Spleen (tissue), 11 donors: Measurements from ENCODE around the gene ACSF3. TPM values are rescaled to one million over a fixed set of nuclear protein-coding genes. Genes with fewer than 3 reads are reported as not detected.
A peak's percentile ranks its signal among the peaks of the same experiment; 100 is the strongest.

Experiments
- DNase-seq: peaks from one replicate; pipeline ENCODE4 v3.0.0-alpha.2; 2020
- H3K27ac ChIP-seq, 8 donors: fragments of 200-600 bp; sonication (generic) in 7 of 8; 1 replicate in 4 of 8; 2 replicates in 4 of 8; pipeline versions ENCODE4 v1.5.0 to v1.8.0; 2016 to 2021; ENCODE audit warnings: inconsistent platforms in 4 of 8, mild to moderate bottlenecking in 4 of 8, moderate library complexity in 1 of 8
- H3K27me3 ChIP-seq, 7 donors: fragments of 200-600 bp; sonication (generic) in 6 of 7; replicated peaks in 1 of 7; 1 replicate in 4 of 7; 2 replicates in 3 of 7; pipeline versions ENCODE4 v1.5.0 to v1.8.0; 2016 to 2021; ENCODE audit warnings: inconsistent platforms in 3 of 7, mild to moderate bottlenecking in 1 of 7
- H3K36me3 ChIP-seq, 6 donors: fragments of 200-600 bp; sonication (generic) in 5 of 6; 1 replicate in 4 of 6; 2 replicates in 2 of 6; pipeline versions ENCODE4 v1.5.0 to v1.8.0; 2016 to 2021; ENCODE audit warnings: inconsistent platforms in 2 of 6
- H3K4me1 ChIP-seq, 6 donors: fragments of 200-600 bp; sonication (generic) in 5 of 6; 1 replicate in 3 of 6; 2 replicates in 3 of 6; pipeline versions ENCODE4 v1.5.0 to v1.8.0; 2016 to 2021; ENCODE audit warnings: inconsistent platforms in 3 of 6
- H3K4me3 ChIP-seq, 8 donors: fragments of 200-600 bp; sonication (generic) in 7 of 8; 1 replicate in 4 of 8; 2 replicates in 4 of 8; pipeline versions ENCODE4 v1.5.0 to v1.8.0; 2016 to 2021; ENCODE audit warnings: inconsistent platforms in 4 of 8, mild to moderate bottlenecking in 4 of 8, moderate library complexity in 2 of 8
- H3K9me3 ChIP-seq, 8 donors: fragments of 200-600 bp; sonication (generic) in 7 of 8; 1 replicate in 4 of 8; 2 replicates in 4 of 8; pipeline versions ENCODE4 v1.5.0 to v1.8.0; 2016 to 2021; ENCODE audit warnings: inconsistent platforms in 4 of 8
- CTCF ChIP-seq, 11 experiments: fragments of 200-600 bp in 7 of 11; fragments of 450-650 bp in 4 of 11; sonication (generic) in 4 of 11; IDR thresholded peaks in 8 of 11; conservative IDR thresholded peaks in 3 of 11; 1 replicate in 7 of 11; 2 replicates in 4 of 11; pipeline versions ENCODE4 v1.4.0 to v1.8.0; 2016 to 2021; ENCODE audit warnings: antibody characterized with exemption in 11 of 11, inconsistent platforms in 4 of 11, mild to moderate bottlenecking in 1 of 11
- POLR2A ChIP-seq, 3 donors: fragments of 450-650 bp; IDR thresholded peaks; one replicate each; pipeline ENCODE4 v1.5.1; 2017; ENCODE audit warnings: antibody characterized with exemption in 3 of 3, mild to moderate bottlenecking in 1 of 3
- POLR2AphosphoS5 ChIP-seq, 3 donors: sonication (generic); formaldehyde crosslinking; IDR thresholded peaks; one replicate each; pipeline ENCODE4 v1.5.1; 2017; ENCODE audit warnings: antibody characterized with exemption in 3 of 3
- WGBS, 5 donors: extraction: QIAGEN DNeasy Blood & Tissue Kit in 3 of 5; methylation state at CpG; one replicate each; pipeline versions ENCODE4 v1.1.5 to v1.1.7; 2013 to 2018; 5-methylcytosine and 5-hydroxymethylcytosine counted together
- intact Hi-C: fragments of 100-400 bp; cut with DNase I; formaldehyde crosslinking; loops from one replicate; pipeline ENCODE4 v1.15.0; 2023; ENCODE audit warnings: low total_unique reads
- polyA plus RNA-seq, 3 donors: library from polyadenylated mRNA; stranded (reverse); fragments of 200-250 nt; gene quantifications; one replicate each; pipeline ENCODE4 v1.2.1, GENCODE V29; 2013
- total RNA-seq, 7 donors: library from RNA; depleted of rRNA in 3 of 7; stranded (reverse); fragments of >200 nt in 3 of 7; fragmentation: NEBNext Ultra II Directional in 4 of 7; extraction: Animal tissue kit (Norgen Biotek cat#: 25700) in 4 of 7; gene quantifications; one replicate each; pipeline versions ENCODE4 v1.1.0 to v1.2.1, GENCODE V29; 2016 to 2021
- donor health status: healthy with polysubstance abuse.
- donor health status: DM: no; HTN: no; CAD: no; lungs with moderate emphysema.
- donor health status: DM: no; HTN: no; CAD: no.
- donor health status: Bipolar disorder and iron deficiency.
- donor health status: healthy.
- donor health status: DM: no; HTN: no; CAD: no.
- donor health status: DM: yes; HTN: yes; CAD: no.

ACSF3 gene
- total and polyA plus RNA-seq, 10 donors, result 35.4 to 68.1 (median 49.1) TPM

GRCh38 chr16:89101303-89102040, 7.8 kb downstream of the ACSF3 start:
- H3K27ac ChIP-seq, result peak overlapping the region in 1 of 8 donors; percentile 5
- no peaks in the 10 kb centered on the region for H3K9me3 ChIP-seq
- no peak overlapping the region for H3K4me3 ChIP-seq
- intact Hi-C loops, result no loop called here
- H3K36me3 ChIP-seq, result peaks cover 0 to 83% (median 60%) of the 10 kb centered on the region in 6 donors
- no peaks in the 10 kb centered on the region for H3K27me3 ChIP-seq
- peaks cover 28 to 60% (median 39%) of the 10 kb centered on the region in 6 donors for H3K4me1 ChIP-seq
- no peak for DNase-seq
- 79 to 88% (median 85%) methylated on average over 31 to 37 of the region's 37 CpGs for WGBS, 5 donors
- TF ChIP-seq POLR2AphosphoS5 (IDR thresholded peaks at IDR 0.05) (peak in 2 of 3 donors; percentile 10 to 48), POLR2A (IDR thresholded peaks at IDR 0.05) (no peak)

GRCh38 chr16:89102041-89102471, 8.4 kb downstream of the ACSF3 start:
- H3K4me1 ChIP-seq, result peaks cover 22 to 54% (median 33%) of the 10 kb centered on the region in 6 donors
- WGBS, 5 donors, result 75 to 83% (median 80%) methylated on average over 9 to 14 of the region's 14 CpGs
- intact Hi-C loops, result no loop called here
- no peaks in the 10 kb centered on the region for H3K9me3 ChIP-seq
- H3K27me3 ChIP-seq, result no peaks in the 10 kb centered on the region
- DNase-seq, result no peak
- peaks cover 0 to 84% (median 66%) of the 10 kb centered on the region in 6 donors for H3K36me3 ChIP-seq
- peak overlapping the region in 1 of 8 donors; percentile 5 for H3K27ac ChIP-seq
- TF ChIP-seq POLR2AphosphoS5 (IDR thresholded peaks at IDR 0.05) (no peak), CTCF (IDR thresholded peaks at IDR 0.05 in 8 of 11, conservative IDR thresholded peaks at IDR 0.05 in 3 of 11) (no peak), POLR2A (IDR thresholded peaks at IDR 0.05) (no peak)
- no peak overlapping the region for H3K4me3 ChIP-seq

GRCh38 chr16:89102481-89103073, 8.9 kb downstream of the ACSF3 start:
- Histone ChIP-seq H3K9me3 (no peaks in the 10 kb centered on the region), H3K27me3 (no peaks in the 10 kb centered on the region), H3K4me1 (peaks cover 17 to 49% (median 28%) of the 10 kb centered on the region in 6 donors), H3K4me3 (no peak overlapping the region), H3K27ac (peak overlapping the region in 1 of 8 donors; percentile 5), H3K36me3 (peaks cover 0 to 90% (median 71%) of the 10 kb centered on the region in 6 donors)
- 85 to 95% (median 92%) methylated on average over 22 to 27 of the region's 27 CpGs for WGBS, 5 donors
- no peak for DNase-seq
- intact Hi-C loops, result no loop called here
- TF ChIP-seq POLR2A (IDR thresholded peaks at IDR 0.05), result no peak
- no peak for TF ChIP-seq CTCF (IDR thresholded peaks at IDR 0.05 in 8 of 11, conservative IDR thresholded peaks at IDR 0.05 in 3 of 11)
- TF ChIP-seq POLR2AphosphoS5 (IDR thresholded peaks at IDR 0.05), result no peak

GRCh38 chr16:89103156-89103555, 9.5 kb downstream of the ACSF3 start:
- Histone ChIP-seq H3K4me1 (peaks cover 11 to 43% (median 22%) of the 10 kb centered on the region in 6 donors), H3K27me3 (no peaks in the 10 kb centered on the region), H3K36me3 (peaks cover 0 to 95% (median 76%) of the 10 kb centered on the region in 6 donors), H3K27ac (no peak overlapping the region), H3K4me3 (no peak overlapping the region), H3K9me3 (no peaks in the 10 kb centered on the region)
- DNase-seq, result peak; percentile 39
- intact Hi-C loops, result no loop called here
- 95 to 98% (median 96%) methylated on average over 22 of the region's 22 CpGs for WGBS, 5 donors
- TF ChIP-seq POLR2AphosphoS5 (IDR thresholded peaks at IDR 0.05) (no peak), POLR2A (IDR thresholded peaks at IDR 0.05) (no peak), CTCF (IDR thresholded peaks at IDR 0.05 in 8 of 11, conservative IDR thresholded peaks at IDR 0.05 in 3 of 11) (no peak)
